Gastroesophageal sphincter (tissue), 3 donors: ENCODE measurements around the gene APBB1.

Experiments
- POLR2A ChIP-seq, 2 donors: fragments of 450-650 bp; IDR thresholded peaks; one replicate each; pipeline ENCODE4 v1.6.1; 2017; ENCODE audit warnings: antibody characterized with exemption in 2 of 2, mild to moderate bottlenecking in 2 of 2, moderate library complexity in 1 of 2
- POLR2AphosphoS5 ChIP-seq: sonication (generic); formaldehyde crosslinking; IDR thresholded peaks from one replicate; pipeline ENCODE4 v1.6.1; 2017; ENCODE audit warnings: antibody characterized with exemption
- TF ChIP-seq, protein P1 (sequence below), 4 experiments: fragments of 200-600 bp in 2 of 4; fragments of 450-650 bp in 2 of 4; sonication (generic) in 1 of 4; IDR thresholded peaks; one replicate each; pipeline ENCODE4 v1.5.1; 2017 to 2019; ENCODE audit warnings: antibody characterized with exemption in 4 of 4, mild to moderate bottlenecking in 2 of 4, moderate library complexity in 2 of 4

DNA sequence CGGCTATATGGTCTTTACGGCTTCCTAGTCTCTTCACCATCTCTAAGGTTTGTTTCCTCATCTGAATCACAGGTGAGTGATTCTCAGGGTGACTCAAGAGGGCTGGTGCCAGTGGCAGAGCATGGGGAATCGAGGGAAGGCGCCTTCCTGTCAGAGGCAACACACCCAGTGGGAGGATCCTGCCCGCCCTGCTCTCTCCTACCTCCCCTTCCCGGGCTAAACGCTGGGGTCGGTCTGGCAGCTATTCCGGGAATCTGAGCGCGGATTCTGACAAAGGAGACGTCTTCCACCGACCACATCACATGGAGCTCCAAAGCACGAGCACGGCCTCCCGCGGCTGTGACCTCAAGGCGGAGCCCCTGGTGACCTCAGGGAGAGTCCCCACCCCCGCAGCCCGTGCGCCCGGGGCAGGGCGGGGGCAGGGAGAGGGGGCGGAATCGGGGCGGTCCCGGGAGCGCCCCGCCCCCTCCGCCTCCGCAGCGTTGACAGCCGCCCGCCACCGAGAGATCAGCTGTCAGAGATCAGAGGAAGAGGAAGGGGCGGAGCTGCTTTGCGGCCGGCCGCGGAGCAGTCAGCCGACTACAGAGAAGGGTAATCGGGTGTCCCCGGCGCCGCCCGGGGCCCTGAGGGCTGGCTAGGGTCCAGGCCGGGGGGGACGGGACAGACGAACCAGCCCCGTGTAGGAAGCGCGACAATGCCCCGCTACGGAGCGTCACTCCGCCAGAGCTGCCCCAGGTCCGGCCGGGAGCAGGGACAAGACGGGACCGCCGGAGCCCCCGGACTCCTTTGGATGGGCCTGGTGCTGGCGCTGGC, 28.8 kb downstream of the APBB1 start, which contains the start of gene SMPD1:
- TF ChIP-seq POLR2A (IDR thresholded peaks at IDR 0.05) (peak; percentile 67 to 71), POLR2AphosphoS5 (peak; percentile 83)
- TF ChIP-seq, protein P1, sequence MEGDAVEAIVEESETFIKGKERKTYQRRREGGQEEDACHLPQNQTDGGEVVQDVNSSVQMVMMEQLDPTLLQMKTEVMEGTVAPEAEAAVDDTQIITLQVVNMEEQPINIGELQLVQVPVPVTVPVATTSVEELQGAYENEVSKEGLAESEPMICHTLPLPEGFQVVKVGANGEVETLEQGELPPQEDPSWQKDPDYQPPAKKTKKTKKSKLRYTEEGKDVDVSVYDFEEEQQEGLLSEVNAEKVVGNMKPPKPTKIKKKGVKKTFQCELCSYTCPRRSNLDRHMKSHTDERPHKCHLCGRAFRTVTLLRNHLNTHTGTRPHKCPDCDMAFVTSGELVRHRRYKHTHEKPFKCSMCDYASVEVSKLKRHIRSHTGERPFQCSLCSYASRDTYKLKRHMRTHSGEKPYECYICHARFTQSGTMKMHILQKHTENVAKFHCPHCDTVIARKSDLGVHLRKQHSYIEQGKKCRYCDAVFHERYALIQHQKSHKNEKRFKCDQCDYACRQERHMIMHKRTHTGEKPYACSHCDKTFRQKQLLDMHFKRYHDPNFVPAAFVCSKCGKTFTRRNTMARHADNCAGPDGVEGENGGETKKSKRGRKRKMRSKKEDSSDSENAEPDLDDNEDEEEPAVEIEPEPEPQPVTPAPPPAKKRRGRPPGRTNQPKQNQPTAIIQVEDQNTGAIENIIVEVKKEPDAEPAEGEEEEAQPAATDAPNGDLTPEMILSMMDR (IDR thresholded peaks at IDR 0.05) = no peak
